T-helper 17 cell (primary cell): ENCODE results near the gene ZC3H18. TPM values are rescaled to one million over a fixed set of nuclear protein-coding genes. Genes with fewer than 3 reads are reported as not detected.

Experiments
- ATAC-seq: fragments of 150-1000 bp; cut with Tn5 transposase; 2 replicates; pipeline ENCODE4 v1.10.0; 2021; ENCODE audit warnings: mild to moderate bottlenecking, moderate library complexity
- DNase-seq, 3 donors: peaks; one replicate each; pipeline versions ENCODE4 v3.0.0 to v3.0.0-alpha.2; 2020 to 2021
- H3K9me3 ChIP-seq: one replicate; pipeline ENCODE4 v1.7.0; 2013; ENCODE audit warnings: low read length, mild to moderate bottlenecking; ENCODE audit not compliant: control insufficient read depth, poor library complexity, severe bottlenecking
- H3K27ac Mint-ChIP-seq: one replicate; pipeline ENCODE4 v1.8.0; 2022; ENCODE audit warnings: mild to moderate bottlenecking, moderate library complexity, mixed read lengths
- H3K27me3 Mint-ChIP-seq: one replicate; pipeline ENCODE4 v1.8.0; 2022; ENCODE audit warnings: mixed read lengths
- H3K36me3 Mint-ChIP-seq: one replicate; pipeline ENCODE4 v1.8.0; 2022; ENCODE audit warnings: low read depth, mixed read lengths
- H3K4me1 Mint-ChIP-seq: one replicate; pipeline ENCODE4 v1.8.0; 2022; ENCODE audit warnings: mild to moderate bottlenecking, mixed read lengths
- H3K4me3 Mint-ChIP-seq: one replicate; pipeline ENCODE4 v1.8.0; 2022; ENCODE audit warnings: mild to moderate bottlenecking, moderate library complexity, mixed read lengths
- total RNA-seq, 4 donors: library from RNA in 2 of 4; stranded (reverse) in 2 of 4; gene quantifications; one replicate each; pipeline ENCODE4 v1.2.3 and lab custom pipeline; 2022 to 2026

The ZC3H18 gene
- total RNA-seq, 2 donors from 2014 or later = 100 to 141 TPM

GRCh38 chr16:88536510-88536909, 33.7 kb upstream of the ZC3H18 start:
- Mint-ChIP-seq H3K4me3 (no peak overlapping the region), H3K27me3 (peaks cover 13% of the 10 kb centered on the region)
- ATAC-seq = no peak

DNA sequence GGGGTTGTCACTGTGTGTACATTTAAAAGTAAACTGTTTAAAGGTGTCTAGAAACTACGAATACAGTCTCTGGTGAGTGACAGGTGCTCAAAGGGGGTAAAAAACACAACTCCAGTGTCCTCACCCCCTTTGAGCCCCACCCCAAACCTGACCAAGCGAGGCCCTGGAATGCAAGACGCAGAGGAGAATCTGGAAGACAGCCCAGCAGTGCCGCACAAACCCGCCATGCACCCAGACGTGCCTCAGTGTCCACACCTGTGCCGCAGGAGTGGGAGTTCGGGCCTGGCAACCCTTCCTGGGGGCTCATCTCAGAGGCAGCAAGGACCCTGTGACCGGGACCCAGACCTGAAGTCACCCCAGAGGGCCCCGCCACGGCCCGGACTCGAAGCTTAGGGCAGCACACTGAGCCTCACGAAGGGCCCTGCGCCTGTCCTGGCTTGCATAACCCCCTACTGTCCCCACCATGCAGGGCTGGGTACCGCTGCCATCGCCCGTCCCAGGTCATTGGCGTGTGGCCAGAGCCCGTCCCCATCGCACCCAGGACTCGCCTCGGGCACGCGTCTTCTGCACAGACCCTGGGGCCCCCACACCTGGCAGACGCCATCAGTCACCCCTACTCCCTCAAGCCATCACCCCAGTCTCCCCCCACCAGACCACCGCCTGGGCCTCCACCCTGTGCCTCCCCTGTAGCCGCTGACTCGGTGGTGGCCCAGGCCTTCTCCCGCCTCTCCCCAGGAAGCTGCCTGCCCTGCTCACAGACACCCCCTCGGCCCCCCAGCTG, 33.0 kb upstream of the ZC3H18 start:
- DNase-seq = no peak
- Mint-ChIP-seq H3K36me3 (no peaks in the 10 kb centered on the region), H3K4me3 (no peak overlapping the region), H3K27me3 (peaks cover 13% of the 10 kb centered on the region), H3K27ac (peak overlapping the region; percentile 66), H3K4me1 (peaks cover 9% of the 10 kb centered on the region)
- no peaks in the 10 kb centered on the region for H3K9me3 ChIP-seq
- no peak for ATAC-seq

More at GRCh38 chr16:88536510-88536909, 33.7 kb upstream of the ZC3H18 start:
- H3K36me3 Mint-ChIP-seq = no peaks in the 10 kb centered on the region
- peak overlapping the region; percentile 66 for H3K27ac Mint-ChIP-seq
- peaks cover 9% of the 10 kb centered on the region for H3K4me1 Mint-ChIP-seq
- H3K9me3 ChIP-seq = no peaks in the 10 kb centered on the region
- no peak for DNase-seq

- no peak overlapping the region for H3K4me3 Mint-ChIP-seq
Measured at GRCh38 chr16:88537859-88538258, 32.3 kb upstream of the ZC3H18 start.

DNA sequence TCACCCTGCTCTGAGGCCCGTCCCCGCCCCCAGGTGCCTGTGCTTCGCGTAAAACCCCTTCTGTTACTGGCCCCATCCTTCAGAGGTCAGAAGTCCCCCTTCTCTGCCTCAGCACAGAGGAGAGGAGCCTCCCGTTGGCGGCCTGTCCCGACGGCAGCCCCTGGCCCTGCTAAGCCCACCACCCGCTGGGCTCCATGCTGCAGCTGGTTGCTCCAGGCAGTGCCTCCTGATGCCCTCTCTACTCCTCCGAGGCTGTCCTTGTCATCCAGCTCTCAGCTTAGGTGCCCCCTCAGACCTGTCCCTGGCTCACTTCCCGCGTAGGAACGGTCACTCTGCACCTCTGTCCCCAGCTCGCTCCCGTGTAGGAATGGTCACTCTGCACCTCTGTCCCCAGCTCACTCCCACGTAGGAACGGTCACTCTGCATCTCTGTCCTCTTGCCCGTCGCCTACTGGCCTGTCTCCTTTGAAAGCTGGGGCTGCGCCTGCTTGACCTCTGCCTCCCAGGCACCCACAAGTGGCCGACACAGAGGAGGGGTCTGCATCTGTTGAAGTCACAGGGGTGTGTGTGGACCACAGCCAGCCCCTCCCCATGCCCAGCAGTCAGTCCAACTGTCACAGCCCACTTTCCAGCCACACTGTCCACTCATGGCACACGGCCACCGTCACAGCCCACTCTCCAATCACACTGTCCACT, 31.7 kb upstream of the ZC3H18 start:
- DNase-seq = no peak
- no peak for ATAC-seq
- no peaks in the 10 kb centered on the region for H3K36me3 Mint-ChIP-seq
- peak overlapping the region; percentile 39 for H3K4me3 Mint-ChIP-seq
- H3K4me1 Mint-ChIP-seq = peaks cover 9% of the 10 kb centered on the region
- no peaks in the 10 kb centered on the region for H3K9me3 ChIP-seq
- peak overlapping the region; percentile 34 for H3K27ac Mint-ChIP-seq
- peaks cover 13% of the 10 kb centered on the region for H3K27me3 Mint-ChIP-seq

More at GRCh38 chr16:88537859-88538258, 32.3 kb upstream of the ZC3H18 start:
- H3K36me3 Mint-ChIP-seq = no peaks in the 10 kb centered on the region
- ATAC-seq = no peak
- H3K27ac Mint-ChIP-seq = no peak overlapping the region
- peaks cover 9% of the 10 kb centered on the region for H3K4me1 Mint-ChIP-seq
- DNase-seq = no peak
- no peaks in the 10 kb centered on the region for H3K9me3 ChIP-seq
- peaks cover 13% of the 10 kb centered on the region for H3K27me3 Mint-ChIP-seq

DNA sequence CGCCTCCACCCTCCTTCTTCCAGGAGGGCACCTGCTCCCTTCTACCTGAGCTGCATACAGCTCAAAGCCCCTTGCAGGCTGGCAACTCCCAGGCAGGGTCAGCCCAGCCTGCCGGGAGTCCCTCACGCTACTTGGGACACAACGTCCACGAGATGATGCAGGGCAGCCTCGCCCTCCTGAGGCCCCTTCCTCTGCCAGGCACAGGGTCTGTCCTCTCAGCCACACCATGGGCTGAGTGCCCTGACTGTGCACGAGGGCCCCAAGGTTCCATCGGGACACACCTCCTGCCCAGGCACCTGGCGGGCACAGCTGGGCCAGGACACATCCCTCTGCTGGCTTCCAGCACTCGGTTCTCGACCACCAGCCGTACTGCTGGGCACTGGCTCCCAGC, 30.9 kb upstream of the ZC3H18 start:
- DNase-seq (no peak), ATAC-seq (no peak)
- Mint-ChIP-seq H3K4me3 (no peak overlapping the region), H3K36me3 (no peaks in the 10 kb centered on the region), H3K4me1 (peaks cover 9% of the 10 kb centered on the region), H3K27me3 (peaks cover 13% of the 10 kb centered on the region), H3K27ac (no peak overlapping the region)
- H3K9me3 ChIP-seq = no peaks in the 10 kb centered on the region

DNA sequence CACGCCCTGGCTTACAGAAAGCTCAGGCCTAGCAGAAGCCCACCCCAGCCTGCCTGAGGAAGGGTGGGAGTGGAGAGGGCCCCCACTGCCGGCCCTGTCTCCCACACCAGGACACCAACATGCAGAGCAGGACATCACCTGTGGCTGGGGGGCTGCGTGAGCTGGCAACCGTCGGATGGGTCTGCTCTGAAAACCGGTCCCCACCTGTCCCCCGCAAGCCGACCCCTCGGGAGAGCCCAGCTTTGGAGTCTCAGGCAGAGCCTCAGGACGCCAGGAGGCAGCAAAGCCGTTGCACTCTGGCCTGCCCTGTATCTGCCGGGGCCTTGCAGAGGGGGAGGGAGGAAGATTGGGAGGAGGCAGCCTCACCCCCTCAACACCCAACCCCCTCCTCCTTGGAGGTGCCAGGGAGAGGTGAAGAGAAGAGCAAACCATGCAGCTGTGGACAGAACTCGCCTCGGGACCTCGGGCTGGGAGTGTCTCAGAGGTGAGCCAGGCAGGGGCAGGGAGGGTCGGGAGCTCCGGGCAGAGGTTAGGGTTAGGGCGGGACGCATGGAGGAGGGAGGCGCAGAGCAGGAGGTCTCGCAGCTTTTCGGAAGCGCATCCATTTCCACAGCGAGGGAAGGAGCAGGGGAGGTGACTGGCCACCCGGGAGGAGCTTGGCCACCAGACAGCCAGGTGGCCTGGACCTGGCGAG, 30.4 kb upstream of the ZC3H18 start:
- Mint-ChIP-seq H3K4me3 (no peak overlapping the region), H3K27me3 (peaks cover 13% of the 10 kb centered on the region), H3K27ac (no peak overlapping the region), H3K36me3 (no peaks in the 10 kb centered on the region), H3K4me1 (peaks cover 9% of the 10 kb centered on the region)
- DNase-seq (no peak), ATAC-seq (no peak)
- no peaks in the 10 kb centered on the region for H3K9me3 ChIP-seq

- H3K4me3 Mint-ChIP-seq = no peak overlapping the region
- no peaks in the 10 kb centered on the region for H3K36me3 Mint-ChIP-seq
Measured at GRCh38 chr16:88540346-88540977, 29.7 kb upstream of the ZC3H18 start.

DNA sequence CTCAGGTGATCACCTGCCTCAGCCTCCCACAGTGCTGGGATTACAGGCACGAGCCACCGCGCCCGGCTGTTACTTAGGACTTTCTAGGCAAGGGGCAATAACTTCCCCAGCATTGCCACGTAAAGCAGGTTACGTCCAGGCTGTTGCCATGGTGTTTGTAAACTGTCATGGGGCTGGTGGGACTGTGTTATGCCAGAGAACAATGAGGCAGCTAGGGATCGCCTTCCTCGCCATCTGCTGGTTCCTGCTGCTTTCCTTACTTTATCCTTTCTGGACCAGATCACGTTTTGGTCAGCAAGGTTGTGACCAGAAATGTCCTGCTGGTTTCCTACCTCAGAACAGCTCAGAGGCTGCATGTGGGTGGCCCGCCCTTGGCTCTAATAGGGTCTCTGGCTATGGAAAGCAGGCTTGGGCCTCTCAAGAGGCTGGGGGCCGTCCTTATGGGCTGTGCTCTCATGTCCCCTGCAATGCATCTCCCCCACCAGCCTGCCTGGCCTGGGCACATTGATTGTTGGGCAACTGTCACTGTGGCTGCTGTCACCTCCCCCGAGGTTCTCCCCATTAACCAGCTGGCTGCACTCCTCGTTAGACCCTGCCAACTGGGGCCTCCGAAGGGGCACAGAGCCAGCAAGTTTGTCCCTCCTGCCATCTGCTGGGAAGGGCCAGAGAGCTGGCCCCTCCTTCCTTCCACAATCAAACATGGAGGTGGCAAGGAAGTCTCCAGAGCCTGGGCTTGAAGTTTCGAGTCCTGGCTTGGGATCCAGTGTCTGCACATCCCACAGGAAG, 28.2 kb upstream of the ZC3H18 start:
- Mint-ChIP-seq H3K27ac (peak overlapping the region; percentile 2), H3K27me3 (peaks cover 28% of the 10 kb centered on the region), H3K4me3 (no peak overlapping the region), H3K36me3 (no peaks in the 10 kb centered on the region), H3K4me1 (no peaks in the 10 kb centered on the region)
- DNase-seq (no peak), ATAC-seq (no peak)
- no peaks in the 10 kb centered on the region for H3K9me3 ChIP-seq

More at GRCh38 chr16:88540346-88540977, 29.7 kb upstream of the ZC3H18 start:
- no peaks in the 10 kb centered on the region for H3K9me3 ChIP-seq
- peaks cover 5% of the 10 kb centered on the region for H3K4me1 Mint-ChIP-seq
- DNase-seq = no peak
- peaks cover 17% of the 10 kb centered on the region for H3K27me3 Mint-ChIP-seq
- no peak for ATAC-seq
- H3K27ac Mint-ChIP-seq = no peak overlapping the region

DNA sequence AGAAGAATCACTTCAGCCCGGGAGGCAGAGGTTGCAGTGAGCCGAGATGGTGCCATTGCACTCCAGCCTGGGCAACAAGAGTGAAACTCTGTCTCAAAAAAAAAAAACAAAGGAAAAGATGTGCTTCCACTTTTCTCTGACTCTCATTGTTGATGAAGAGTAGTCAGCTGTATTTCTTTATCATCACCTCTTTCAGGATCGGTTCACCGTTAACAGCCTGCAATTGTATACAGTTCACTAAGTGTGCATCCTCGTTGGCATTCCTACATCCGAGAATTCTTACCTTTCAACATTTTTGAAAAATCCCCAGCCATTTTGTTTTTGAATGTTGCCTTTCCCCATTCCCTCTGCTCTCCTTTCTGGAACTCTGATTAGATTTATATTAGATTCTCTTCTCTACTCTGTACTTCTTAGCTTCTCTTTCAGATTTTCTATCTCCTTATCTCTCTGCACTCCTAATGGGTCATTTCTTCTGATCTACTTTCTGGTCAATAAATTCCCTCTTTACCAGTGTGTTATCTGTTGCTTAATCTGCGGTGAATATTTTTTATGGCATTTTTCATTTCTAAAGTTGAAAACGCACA, 26.9 kb upstream of the ZC3H18 start:
- Mint-ChIP-seq H3K4me3 (no peak overlapping the region), H3K36me3 (no peaks in the 10 kb centered on the region), H3K4me1 (no peaks in the 10 kb centered on the region), H3K27ac (no peak overlapping the region), H3K27me3 (peaks cover 27% of the 10 kb centered on the region)
- no peaks in the 10 kb centered on the region for H3K9me3 ChIP-seq
- DNase-seq = no peak
- ATAC-seq = no peak

DNA sequence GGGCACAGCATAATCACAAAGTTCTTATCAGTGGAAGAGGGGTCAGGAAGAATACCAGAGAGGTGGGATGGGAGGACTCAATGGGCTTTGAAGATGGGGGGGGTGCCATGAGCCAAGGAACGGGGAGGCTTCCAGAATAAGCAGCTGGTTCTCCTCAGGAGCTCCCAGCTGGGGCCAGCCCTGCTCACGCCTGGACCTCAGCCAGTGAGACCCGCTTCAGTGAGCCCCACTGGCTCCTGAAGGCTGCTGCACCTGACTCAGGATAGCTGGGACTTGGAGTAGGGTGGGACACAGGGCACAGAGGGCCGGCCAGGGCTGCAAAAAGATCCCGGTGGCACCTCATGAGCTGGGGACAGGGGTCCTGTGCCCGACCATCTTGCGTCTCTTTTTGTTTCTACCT, 24.4 kb upstream of the ZC3H18 start:
- no peak overlapping the region for H3K27ac Mint-ChIP-seq
- no peak for ATAC-seq
- peaks cover 15% of the 10 kb centered on the region for H3K27me3 Mint-ChIP-seq
- no peaks in the 10 kb centered on the region for H3K9me3 ChIP-seq
- H3K4me3 Mint-ChIP-seq = no peak overlapping the region
- H3K4me1 Mint-ChIP-seq = peaks cover 3% of the 10 kb centered on the region
- no peaks in the 10 kb centered on the region for H3K36me3 Mint-ChIP-seq
- DNase-seq = no peak

GRCh38 chr16:88548131-88548874, 21.9 kb upstream of the ZC3H18 start:
- ATAC-seq (no peak), DNase-seq (no peak)
- Mint-ChIP-seq H3K4me3 (no peak overlapping the region), H3K36me3 (no peaks in the 10 kb centered on the region), H3K4me1 (peaks cover 3% of the 10 kb centered on the region), H3K27me3 (peaks cover 15% of the 10 kb centered on the region), H3K27ac (no peak overlapping the region)
- no peaks in the 10 kb centered on the region for H3K9me3 ChIP-seq

DNA sequence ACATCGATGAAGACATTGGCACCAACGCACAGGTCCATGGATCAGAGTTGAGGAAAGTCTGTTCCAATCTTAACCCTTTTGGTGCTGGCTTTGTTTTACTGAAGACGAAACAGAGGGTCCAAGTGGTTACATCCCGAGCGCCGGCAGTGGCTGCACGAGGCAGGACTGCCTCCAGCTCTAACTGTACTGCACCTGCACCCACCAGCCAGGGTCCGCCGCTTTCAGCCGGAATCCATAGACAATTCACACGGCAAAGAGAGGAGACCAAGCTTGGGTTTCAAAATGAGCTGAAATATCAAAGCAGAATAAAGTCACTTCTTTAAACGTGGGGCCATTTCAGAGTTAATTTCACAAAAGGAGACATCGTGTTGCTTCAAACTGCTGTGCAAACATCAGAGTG, 21.2 kb upstream of the ZC3H18 start:
- H3K36me3 Mint-ChIP-seq = no peaks in the 10 kb centered on the region
- H3K27me3 Mint-ChIP-seq = peaks cover 15% of the 10 kb centered on the region
- no peaks in the 10 kb centered on the region for H3K9me3 ChIP-seq
- no peak overlapping the region for H3K27ac Mint-ChIP-seq
- DNase-seq (no peak), ATAC-seq (no peak)
- H3K4me1 Mint-ChIP-seq = peaks cover 3% of the 10 kb centered on the region
- no peak overlapping the region for H3K4me3 Mint-ChIP-seq
